Measurements from ENCODE around the gene COG2.
"Not testable (repeated sequence)": the region's sequence is repeated elsewhere in the genome, so short reads cannot be mapped to it uniquely, and the experiment has no call there.

The COG2 gene

DNA sequence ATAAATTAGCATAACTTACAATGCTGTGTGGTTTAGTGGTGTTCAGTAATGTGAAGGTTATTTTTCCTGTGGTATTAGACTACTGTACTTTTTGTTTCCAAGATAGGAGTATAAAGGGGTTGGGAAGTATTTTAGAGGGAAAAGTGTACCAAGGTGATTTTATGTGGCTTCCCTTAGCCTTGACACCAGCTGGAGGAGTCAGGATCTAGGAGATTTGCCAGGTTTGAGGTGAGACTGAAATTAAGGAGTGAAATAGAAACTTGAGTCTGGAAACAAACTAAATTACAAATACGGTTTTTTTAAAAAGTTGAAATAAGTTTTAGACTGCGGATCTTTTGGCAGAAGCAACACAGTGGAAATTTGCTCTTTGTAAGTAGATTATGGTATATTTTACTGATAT is 32.3 kb downstream of the COG2 start:
- no peak for DNase-seq (ENCODE audit: low read depth in 2 of 2, low spot score in 1 of 2)

DNA sequence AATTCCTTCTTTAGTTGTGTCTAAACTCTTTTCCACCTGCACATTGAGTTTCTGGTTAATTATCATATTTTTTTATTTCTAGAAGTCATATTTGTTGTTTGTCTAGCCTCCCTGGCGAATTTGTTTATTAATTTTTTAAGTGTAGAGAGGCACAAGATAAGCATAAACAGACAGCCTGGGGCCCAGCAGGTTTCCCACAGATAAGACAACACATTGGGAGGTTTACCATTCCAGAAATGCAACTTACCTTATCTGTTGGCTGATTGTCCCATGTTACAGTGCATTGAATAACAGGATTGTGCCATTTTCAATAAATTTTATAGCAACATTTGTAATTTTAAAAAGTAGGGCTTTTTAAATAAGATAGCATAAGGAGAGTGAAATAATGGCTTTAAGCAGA is 34.9 kb downstream of the COG2 start:
- DNase-seq (ENCODE audit: low read depth in 2 of 2, low spot score in 1 of 2) = no peak

- DNase-seq (ENCODE audit: low read depth in 2 of 2, low spot score in 1 of 2) = no peak
Observed at GRCh38 chr1:230679192-230679591, 36.9 kb downstream of the COG2 start.

DNA sequence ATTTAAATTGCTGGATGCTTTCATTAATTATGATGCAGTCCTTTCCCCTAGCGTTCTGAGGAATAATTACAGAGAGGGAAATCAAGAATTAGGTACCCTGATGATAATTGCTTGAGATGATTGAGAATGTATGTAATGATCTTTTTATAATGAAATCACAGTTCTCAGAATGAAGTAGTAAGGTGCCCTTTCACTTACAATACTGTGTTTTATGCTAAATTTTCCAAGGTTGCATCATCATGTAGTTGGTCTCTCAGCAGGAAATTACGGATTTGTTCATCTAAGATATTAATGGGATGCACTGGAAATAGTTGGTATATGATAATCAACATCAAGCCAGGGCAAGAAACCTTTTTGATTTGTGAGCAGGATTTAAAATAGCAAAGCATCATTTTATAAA is 37.5 kb downstream of the COG2 start:
- no peak for DNase-seq (ENCODE audit: low read depth in 2 of 2, low spot score in 1 of 2)

GRCh38 chr1:230680300-230681025 is 38.2 kb downstream of the COG2 start:
- DNase-seq (ENCODE audit: low read depth in 2 of 2, low spot score in 1 of 2) = no peak

DNA sequence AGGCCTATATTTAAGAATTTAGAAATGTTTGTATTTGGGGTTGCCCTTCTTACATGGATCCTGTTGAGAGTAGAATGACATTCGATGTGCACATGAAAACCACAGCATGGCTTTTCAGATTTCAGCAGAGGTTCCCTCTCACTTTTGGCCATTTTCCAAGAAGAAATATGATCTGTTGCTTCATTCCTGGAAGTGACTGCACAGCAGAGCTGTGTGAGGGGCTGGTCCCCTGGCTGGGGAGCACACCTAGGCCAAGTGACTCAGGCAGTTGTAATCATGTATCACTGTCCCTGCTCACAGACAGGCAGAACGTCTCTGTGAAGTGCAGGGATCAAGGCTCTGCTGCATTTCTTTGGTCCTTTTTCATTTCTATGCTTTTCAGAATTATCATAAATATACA is 39.3 kb downstream of the COG2 start:
- no peak for DNase-seq (ENCODE audit: low read depth in 2 of 2, low spot score in 1 of 2)

- no peak for DNase-seq (ENCODE audit: low read depth in 2 of 2, low spot score in 1 of 2)
Observed at GRCh38 chr1:230682274-230682673, 40.0 kb downstream of the COG2 start.

DNA sequence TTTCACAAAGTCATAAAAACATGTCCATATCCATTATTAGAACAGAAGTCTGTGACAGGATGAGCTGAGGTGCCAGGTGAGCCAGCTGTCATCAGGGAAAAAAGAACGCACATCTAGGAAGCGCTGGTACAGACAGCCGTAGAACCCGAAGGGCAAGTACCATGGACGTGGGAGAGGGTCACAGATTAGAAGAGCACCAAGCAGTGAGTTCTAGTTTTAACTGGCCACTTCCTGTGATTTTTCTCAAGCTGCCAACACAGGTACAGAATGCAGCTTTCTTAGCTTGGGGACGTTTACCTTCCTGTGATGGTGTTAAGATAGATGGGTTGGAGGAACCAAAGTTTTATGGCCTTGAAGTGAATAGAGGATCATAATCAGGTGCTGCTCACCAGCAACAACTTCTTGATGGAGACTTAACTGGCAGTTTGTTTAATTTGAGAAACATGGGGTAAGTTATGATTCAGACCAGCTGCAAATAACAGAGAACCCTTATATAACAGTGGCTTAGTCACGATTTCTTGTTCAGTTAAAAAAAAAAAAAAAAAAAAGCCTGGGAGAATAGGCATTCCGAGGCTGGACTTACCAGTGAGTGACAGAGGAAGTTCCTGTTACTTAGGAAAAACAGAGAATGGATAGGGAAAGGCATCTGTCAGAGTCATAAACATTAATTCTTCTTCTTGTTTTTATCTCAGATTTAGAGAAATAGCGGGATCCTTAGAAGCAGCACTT is 40.8 kb downstream of the COG2 start:
- DNase-seq (ENCODE audit: low read depth in 2 of 2, low spot score in 1 of 2) = no peak

DNA sequence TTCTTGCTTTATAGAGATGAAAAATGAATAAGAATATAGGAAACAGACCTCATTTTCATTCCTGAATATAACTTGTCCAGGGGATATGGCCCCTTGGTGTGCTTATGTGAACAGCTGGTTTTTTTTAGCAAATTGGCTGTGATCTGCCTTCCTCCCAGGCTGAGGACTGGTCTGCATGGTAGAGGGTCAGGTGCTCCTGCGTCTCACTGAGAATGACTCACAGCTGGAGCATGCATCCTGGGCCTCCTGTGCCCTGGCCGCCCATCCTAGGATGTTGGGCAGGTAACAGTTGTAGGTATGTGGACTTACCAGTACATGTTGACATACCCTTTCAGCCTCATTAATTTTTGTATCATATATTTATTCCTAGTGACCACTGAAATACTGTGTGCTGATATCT is 41.9 kb downstream of the COG2 start:
- no peak for DNase-seq (ENCODE audit: low read depth in 2 of 2, low spot score in 1 of 2)

GRCh38 chr1:230684998-230685397 is 42.7 kb downstream of the COG2 start:
- no peak for DNase-seq (ENCODE audit: low read depth in 2 of 2, low spot score in 1 of 2)

GRCh38 chr1:230686747-230687146 is 44.5 kb downstream of the COG2 start:
- DNase-seq (ENCODE audit: low read depth in 2 of 2, low spot score in 1 of 2) = no peak

GRCh38 chr1:230690101-230690500 is 47.8 kb downstream of the COG2 start:
- no peak for DNase-seq (ENCODE audit: low read depth in 2 of 2, low spot score in 1 of 2)

DNA sequence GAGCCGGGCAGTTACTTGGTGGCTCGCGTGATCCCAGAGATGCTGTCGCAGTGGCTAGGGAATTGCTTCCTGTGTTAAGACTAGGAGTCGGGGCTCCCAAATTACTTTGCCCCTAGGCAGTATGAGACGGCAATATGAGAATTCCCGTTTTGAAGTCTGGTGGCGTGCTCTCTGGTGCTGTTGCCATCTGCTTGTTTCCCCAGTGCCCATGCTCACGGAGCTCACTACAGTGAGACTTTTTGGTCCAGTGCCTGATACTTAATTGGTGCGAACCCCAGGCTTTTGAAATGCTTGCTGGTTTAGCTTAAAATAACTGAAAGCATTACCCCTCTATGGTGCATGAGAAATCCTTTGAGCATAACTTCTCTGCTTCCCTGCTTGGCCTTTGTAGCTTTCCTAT is 49.3 kb downstream of the COG2 start:
- DNase-seq (ENCODE audit: low read depth in 2 of 2, low spot score in 1 of 2) = no peak

DNA sequence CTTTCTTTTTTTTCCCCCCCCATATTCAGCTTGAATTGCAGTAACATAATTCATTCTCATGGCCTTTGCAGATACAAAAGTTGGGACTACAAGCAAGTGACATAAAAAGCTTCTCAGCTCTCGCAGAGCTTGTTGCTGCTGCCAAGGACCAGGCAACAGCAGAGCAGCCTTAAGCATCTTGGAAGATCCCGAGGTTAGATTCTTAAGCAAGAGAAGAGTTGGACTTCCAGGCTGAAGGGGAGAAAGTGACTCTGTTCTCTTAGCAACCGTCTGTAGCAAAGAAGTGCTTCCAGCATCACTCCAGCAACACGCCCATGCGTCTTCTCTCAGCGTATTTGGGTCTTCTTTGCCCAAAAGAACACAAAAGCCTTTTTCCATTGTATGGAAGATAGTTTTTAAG is 50.9 kb downstream of the COG2 start:
- no peak for DNase-seq (ENCODE audit: low read depth in 2 of 2, low spot score in 1 of 2)

GRCh38 chr1:230693777-230694176 is 51.5 kb downstream of the COG2 start:
- DNase-seq (ENCODE audit: low read depth in 2 of 2, low spot score in 1 of 2) = no peak

DNA sequence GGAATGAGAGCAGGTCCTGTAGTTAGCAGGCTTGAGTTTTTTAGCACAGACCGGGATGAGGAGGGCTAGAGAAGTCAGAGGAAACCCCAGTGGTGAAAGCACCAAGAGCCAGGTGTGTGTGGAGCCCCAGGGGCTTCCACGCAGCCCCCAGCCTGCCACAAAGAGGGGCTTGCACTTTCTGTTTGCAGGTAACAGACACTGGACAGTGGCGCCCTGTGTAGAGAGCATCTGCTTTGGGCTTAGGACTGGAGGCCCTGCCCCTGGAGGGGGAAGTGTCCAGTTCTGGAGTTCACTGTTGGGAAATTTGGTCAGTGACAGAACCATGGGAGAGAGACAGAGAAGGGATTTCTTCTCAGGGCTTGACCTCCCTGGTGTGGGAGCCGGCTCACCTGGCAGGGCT is 52.2 kb downstream of the COG2 start:
- DNase-seq (ENCODE audit: low read depth in 2 of 2, low spot score in 1 of 2) = no peak

- no peak for DNase-seq (ENCODE audit: low read depth in 2 of 2, low spot score in 1 of 2)
Observed at GRCh38 chr1:230694991-230695390, 52.7 kb downstream of the COG2 start.

DNA sequence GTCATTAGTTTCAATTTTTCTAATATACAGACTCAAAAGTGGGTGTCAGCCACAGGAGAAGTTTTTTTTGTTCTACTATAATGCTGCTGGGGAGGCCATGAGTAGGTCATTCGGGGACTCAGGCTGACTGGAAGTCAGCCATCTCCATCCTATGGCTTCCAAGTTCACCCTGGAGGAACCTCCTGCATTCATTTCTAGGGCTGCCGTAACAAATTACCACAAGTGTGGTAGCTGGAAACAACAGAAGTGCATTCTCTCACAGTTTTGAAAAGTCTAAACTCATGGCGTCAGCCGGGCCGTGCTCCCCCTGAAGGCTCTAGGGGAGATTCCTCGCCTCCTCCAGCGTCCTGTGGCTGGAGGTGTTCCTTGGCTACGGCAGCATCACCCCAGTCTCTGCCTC is 53.9 kb downstream of the COG2 start:
- DNase-seq (ENCODE audit: low read depth in 2 of 2, low spot score in 1 of 2) = no peak

- no peak for DNase-seq (ENCODE audit: low read depth in 2 of 2, low spot score in 1 of 2)
Observed at GRCh38 chr1:230696722-230697437, 54.6 kb downstream of the COG2 start.

DNA sequence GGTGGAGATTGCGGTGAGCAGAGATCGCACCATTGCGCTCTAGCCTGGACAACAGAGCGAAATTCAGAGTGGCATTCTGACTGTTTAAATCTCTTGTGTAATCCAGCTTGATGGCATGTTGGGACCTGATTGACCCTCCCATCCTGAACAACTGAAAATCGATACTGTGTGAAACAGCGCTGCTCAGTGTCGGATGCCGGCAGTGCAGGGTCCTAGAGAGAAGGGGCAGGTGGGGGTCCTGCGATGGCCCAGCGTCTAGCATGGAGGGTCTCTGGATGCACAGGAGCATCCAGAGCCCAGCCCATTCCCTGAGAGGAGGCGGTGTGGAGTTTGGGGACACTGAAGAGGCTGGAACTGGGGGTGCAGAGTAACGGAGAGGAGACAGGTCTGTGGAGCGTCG is 55.8 kb downstream of the COG2 start:
- DNase-seq (ENCODE audit: low read depth in 2 of 2, low spot score in 1 of 2) = no peak

DNA sequence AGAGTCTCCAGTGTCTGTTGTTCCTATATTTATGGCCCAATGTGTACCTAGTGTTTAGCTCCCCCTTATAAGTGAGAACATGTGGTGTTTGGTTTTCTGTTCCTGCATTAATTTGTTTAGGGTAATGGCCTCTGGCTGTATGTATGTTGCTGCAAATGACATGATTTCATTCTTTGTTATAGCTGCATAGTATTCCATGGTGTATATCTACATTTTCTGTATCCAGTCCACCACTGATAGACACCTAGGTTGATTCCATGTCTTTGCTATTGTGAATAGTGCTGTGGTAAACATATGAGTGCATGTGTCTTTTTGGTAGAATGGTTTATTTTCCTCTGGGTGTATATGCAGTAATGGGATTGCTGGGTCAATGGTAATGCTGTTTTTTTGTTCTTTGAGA is 56.7 kb downstream of the COG2 start:
- not testable (repeated sequence) for DNase-seq (ENCODE audit: low read depth in 2 of 2, low spot score in 1 of 2)

GRCh38 chr1:230699716-230700115 is 57.4 kb downstream of the COG2 start:
- no peak for DNase-seq (ENCODE audit: low read depth in 2 of 2, low spot score in 1 of 2)
